ENCODE data around the gene IGF1.

GRCh38 chr12:102441077-102441596 is 39.2 kb downstream of the IGF1 start:
- TF ChIP-seq POLR2AphosphoS5 (IDR thresholded peaks at IDR 0.05; ENCODE audit: borderline replicate concordance, low read depth, low read length) (no peak), EZH2 (IDR thresholded peaks at IDR 0.05) (no peak)
